HG03025 (cell line): ENCODE measurements around the gene CAMSAP1.

Source experiments
- ATAC-seq: cut with Tn5 transposase; IDR thresholded peaks from one replicate; pipeline ENCODE4 v1.9.1; 2021; ENCODE audit warnings: mild to moderate bottlenecking, moderate library complexity; ENCODE audit not compliant: unreplicated experiment, low FRiP score

The CAMSAP1 gene

DNA sequence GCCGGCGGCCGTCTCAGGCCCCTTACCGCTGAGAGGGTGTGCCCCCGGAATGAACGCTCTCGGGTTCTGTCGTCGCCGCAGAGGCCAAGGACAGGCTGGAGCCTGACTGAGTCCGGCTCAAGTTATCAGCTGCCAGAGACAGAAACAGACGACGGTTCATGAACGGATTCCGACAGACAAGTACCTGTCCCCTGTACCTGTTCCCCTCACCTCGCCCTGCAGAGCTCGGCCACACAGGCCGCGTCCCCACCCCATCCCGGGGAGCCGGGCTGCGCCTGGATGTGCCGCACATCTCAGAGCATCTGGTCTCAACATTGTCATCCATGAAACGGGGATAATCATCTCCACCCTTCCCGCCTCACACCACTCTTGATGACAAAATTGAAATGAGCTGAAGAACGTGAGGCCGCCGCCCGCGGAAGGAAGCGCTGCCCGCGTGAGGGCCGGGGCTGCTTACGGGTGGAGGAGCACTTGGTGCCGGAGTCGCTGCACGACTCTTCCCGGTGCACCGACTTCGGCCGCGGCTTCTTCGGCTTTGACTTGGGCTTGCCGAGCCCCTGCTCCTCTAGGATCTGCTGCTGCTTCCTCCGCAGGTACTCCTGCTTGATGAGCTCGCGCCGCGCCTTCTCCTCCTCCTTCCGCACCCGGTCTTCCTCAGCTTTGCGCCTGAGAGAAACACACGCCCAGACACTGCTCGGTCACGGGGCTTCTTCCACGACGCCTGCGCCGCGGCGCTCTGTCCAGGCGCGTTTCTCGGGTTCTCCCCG is 89.2 kb downstream of the CAMSAP1 start:
- no peak for ATAC-seq

DNA sequence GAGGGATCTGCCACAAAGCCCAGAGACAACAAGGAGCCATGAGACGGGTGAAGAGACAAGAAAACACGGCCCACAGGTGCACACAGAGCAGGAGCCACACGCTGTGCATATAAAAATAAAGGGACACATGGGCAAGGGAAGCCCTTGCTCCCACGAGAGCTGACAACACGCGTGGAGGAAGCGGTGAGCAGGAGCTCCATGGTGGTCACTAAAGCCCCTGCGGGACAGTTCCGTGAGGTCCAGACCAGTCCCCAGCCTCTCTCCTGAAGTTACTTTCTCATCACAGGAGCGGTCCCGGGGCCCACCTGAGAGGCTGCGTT is 90.7 kb downstream of the CAMSAP1 start:
- ATAC-seq, result no peak

GRCh38 chr9:135815830-135816650 is 91.3 kb downstream of the CAMSAP1 start:
- ATAC-seq, result no peak

DNA sequence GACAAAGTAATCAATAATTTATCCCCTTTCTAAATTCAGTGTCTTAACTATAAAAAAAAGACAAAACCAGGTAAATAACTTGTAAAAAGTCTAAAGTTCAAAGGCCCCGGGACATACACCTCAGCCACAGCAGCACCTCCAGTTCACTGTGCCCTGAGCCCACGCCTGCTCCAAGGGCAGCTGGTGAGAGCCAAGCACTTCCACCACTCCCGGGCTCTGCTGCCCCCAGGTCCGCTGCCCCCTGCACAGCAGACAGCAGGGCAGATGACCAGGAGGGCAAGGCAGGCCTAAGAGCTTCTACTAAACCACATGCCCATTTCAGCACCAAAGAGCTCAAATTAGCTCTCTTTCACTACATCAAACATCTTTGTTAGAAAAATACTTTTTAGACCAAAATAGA is 91.9 kb downstream of the CAMSAP1 start:
- no peak for ATAC-seq

DNA sequence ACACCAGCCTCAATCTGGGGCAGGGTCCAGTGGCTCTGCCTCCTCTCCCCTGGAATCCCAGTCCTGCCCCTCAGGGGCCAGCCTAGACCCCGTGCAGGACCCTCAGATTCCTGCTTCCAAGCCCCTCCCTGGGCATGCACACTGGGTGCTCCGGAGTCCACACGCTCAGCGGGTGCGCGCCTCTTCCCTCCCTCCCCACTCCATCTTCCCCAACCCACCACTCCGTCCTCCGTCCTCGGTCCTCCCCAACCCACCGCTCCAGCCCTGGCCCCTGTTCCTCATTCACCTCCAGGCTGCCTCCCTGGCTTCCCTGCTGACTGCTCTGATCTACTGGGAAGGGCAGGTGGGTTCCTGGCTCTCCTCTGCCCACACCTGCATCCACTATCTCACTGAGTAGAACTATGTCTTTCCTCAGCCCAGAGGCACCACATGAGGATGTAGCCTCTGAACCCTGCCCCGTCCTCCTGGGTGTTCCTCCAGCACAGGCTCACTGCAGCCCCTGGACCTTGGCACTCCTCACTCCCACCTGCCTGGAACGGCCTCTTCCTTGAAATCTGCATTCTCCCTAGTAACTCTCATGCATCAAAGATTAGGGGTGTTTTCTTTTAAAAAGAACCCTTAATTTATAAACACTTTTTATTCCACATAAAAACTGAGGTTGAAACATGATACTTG is 92.8 kb downstream of the CAMSAP1 start:
- ATAC-seq, result no peak

DNA sequence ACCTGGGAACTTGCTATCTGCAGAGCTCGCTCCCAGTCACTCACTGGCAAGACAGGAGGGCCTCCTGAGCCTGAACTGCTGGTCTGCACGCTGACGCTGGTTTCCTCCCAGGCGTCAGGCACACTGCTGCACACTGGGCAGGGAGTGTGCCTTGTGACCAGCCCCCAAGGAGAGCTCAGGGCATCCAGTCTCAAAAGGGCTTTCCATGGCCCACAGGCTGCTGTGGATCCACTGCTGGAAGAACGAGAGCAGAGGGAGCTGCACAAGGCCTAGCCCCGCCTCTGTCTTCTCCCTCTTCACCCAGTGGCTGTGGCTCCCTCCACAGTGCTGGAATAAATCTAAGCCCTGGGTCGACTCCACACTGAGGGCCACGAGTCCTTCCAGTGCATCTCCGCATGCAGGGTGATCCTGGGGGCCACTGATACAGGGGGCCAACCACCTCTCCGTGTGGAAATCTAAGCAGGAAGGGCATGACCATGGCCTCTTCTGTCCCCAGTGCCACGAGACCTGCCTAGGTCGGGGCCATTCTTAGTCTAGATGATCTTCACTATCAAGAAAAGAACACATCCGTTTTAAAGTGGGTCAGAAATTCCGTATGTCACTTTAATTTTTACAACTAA is 93.6 kb downstream of the CAMSAP1 start:
- no peak for ATAC-seq

GRCh38 chr9:135812961-135813360 is 94.4 kb downstream of the CAMSAP1 start:
- ATAC-seq, result no peak

DNA sequence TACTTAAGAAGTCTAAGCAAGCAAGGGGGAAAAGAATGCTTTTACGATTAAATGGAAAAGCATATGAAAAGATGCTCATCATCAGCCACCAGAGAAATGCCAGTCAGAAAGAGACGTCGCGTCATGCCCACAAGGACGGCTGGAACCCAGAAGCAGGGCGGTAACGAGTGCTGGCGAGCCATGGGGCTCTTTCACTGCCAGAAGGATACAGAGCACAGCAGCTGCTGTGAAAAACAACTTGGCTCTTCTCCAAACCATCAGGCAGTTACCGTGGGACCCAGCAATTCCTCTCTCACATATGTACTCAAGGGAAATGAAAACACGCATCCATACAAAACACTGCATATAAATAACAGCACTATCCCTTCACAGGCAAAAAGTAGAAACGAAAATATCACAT is 95.5 kb downstream of the CAMSAP1 start:
- ATAC-seq, result no peak

- ATAC-seq, result no peak
Observed at GRCh38 chr9:135810806-135811575, 96.4 kb downstream of the CAMSAP1 start.

DNA sequence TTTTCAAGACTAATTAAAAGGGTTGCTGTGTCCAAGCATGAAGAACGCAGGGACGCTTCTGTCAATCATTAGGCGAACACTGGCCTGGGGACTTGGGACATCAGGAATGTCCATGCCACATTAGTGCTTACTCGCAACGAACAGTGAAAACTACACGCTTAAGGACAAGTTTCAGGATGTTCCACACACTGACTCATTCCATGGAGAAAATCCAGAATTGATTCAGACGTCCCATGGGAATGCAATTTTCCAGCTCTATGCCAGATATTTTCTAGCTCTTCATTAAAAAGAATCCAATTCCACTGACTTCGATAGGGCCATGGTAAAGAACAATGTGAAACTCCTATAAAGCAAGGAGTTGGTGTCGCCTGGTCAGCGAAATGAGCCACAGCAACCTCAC is 98.2 kb downstream of the CAMSAP1 start:
- ATAC-seq, result no peak

DNA sequence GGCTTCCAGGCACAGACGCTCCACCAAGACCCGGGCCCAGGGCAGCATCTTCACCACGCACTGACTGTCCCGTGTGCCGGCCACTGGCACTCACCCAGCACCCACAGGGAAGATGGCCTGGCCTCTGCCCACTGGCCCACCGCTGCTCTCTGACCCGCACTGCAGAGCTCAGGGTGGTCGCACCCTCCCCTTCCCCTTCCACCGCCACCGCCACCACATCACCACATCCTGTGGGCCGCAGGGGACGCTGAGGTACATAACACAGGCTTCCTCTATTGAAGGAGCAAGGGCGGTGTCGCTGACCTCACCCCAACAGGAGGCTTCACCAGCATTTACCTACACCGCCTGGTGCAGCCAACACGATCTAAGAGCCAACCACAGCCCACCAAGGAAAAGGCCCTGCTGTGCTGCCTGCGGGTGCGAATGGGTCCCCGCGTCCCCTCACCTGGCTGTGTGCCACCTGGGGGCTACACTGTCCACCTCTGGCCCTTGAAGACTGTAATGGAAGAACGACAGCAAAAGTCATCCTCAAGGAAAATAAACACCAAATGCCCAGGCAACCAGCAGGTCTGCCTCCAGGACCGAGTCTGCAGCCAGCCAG is 101.8 kb downstream of the CAMSAP1 start:
- no peak for ATAC-seq

DNA sequence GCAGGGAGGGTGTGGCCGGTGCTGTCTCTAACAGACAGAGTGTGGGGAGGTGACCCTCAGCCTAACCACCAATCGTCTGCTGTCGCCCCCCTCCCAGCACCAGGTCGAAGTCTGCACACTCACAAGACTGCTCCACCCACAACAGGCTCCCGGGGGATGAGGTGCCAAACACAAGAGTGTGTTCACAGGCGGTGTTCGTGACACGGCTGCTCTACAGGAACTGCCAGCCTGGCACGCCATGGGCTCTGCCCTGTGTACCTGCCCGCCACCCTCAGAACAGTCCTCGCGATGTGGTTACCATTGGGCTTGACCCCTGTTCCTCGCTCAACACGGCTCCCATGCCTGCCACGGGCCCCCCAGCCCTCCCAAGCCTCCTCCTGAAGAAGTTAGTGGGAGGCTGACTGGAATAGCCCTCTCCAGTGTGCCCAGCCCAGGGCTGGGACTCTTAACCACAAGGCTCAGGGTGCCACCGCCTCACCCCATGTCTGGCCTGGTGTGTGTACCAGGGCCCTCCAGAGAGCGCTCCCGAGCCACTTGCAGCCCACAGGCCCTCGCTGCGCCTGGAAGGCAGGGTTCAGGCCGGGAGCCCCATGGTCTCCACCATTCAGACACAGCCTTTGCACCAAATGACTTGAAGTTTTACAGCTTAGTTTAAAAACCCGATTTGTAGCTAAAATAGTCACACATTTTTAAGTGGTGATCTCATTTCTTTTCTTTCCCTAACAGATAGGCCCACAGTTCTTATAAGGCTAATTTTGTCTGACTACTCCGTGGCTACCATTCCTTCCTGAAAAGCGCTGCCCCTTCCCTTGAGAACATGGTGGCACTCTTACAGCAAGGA is 102.5 kb downstream of the CAMSAP1 start:
- ATAC-seq, result no peak

DNA sequence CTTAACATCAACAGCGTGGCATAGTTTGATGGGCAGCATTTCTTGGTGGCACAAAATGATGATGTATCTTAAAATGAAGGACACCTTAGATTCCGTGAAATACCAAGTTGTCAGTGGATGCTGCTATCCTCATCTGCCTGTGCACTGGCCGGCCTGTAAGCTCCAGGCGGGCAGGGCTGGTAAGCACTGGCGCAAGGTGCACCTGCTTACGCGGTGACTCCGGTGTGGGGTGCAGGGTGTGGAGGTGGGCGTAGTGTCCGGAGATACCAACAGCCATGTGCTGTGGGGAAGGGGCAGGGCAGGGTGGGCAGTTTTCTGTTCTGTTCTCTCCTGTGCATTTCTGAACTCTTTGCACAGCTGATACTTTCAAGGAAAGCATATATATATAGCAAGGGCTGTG is 103.9 kb downstream of the CAMSAP1 start:
- no peak for ATAC-seq

DNA sequence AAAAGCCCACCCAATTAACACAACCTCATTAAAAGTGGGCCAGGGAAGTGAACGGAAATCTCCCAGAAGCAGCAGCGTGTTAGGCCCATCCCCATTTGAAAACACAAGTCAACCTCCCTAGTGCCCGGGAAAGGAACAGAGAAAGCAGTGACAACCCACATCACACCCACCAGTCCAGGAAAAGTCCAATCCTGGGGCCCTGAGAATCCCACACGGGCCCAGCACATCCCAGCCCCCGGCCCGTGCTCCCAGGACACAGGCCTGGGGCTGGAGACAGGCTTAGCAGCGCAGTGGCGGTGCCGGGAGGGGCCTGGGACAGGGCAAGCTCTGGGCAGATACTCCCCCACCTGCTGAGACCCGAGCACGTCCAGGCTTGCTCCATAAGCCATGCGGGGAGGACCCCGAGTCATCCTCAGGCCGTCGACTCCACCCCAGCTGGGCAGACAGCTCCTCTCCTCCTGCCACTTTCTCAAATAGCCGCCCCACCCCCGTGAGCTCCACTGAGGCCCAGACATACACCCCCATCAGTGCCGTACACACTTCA is 104.4 kb downstream of the CAMSAP1 start:
- no peak for ATAC-seq

- ATAC-seq, result no peak
Observed at GRCh38 chr9:135801070-135801469, 106.3 kb downstream of the CAMSAP1 start.

GRCh38 chr9:135799261-135799660 is 108.1 kb downstream of the CAMSAP1 start:
- no peak for ATAC-seq

- ATAC-seq, result no peak
Observed at GRCh38 chr9:135798263-135798585, 109.1 kb downstream of the CAMSAP1 start.

- ATAC-seq, result no peak
Observed at GRCh38 chr9:135797507-135798262, 109.7 kb downstream of the CAMSAP1 start.
